ENCODE data around the gene ATG5.

Gene ATG5

DNA sequence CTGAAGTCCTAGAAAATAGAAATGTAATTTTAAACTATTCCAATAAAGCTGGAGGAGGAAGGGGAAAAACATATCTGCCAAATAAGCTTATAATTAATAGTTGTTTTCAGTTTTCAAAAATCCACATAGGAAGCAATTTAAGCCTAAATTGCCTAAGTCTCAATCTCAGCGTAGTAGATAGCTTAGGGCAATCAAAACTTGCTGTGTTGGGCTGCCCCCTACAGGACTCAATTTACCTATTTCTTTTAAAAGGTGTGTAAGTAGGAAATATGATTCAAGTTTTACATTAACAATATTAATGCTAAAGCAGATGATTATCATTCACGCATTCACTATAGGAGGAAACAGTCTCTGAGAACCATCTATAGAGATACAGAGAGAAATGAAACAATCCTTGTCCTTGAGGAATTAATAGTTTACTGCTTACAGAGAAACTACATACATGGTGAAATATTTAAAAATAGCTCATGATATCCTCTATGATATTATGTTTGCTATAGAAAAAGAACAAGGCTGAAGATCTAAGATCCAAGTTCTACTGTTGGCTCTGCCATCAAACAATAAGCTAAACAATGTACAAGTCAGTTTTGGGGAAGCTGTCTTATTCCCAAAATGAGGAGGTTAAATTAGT lies 102.1 kb downstream of the ATG5 start:
- peak; percentile 46 for DNase-seq (ENCODE audit: low read depth, low spot score)

DNA sequence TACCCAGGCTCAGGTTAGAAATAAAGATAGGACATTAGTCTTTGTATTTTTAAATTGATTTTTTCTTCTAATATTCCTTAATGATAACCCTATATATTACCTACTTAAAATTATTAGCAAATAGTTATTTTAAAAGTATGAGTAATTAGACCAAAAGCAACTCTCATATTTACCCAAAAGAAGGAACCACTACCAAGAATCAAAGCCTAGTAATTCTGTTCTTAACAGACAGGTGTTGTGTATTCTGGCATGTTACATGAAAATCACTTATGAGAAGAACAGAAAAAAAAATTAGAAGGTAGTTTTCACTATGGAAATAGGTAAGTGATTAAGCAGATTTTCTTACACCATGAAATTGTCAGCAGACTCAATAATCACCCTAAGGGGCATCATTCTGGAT lies 105.1 kb downstream of the ATG5 start:
- no peak for DNase-seq (ENCODE audit: low read depth, low spot score)

DNA sequence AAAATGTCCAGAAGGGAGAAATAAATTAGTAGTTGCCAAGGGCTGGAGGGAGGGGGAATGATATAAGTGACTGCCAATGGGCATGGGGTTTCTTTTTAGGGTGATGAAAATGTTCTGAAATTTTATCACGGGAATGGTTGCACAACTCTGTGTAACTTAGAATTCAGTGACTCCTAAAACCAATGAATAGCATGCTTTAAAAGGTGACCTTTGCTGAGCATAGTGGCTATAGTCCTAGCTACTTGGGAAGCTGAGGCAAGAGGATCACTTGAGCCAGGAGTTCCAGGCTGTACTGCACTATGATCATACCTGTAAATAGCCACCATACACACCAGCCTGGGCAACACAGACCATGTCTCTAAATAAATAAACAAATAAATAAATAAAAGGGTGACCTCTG lies 109.0 kb downstream of the ATG5 start:
- DNase-seq (ENCODE audit: low read depth, low spot score), result no peak

DNA sequence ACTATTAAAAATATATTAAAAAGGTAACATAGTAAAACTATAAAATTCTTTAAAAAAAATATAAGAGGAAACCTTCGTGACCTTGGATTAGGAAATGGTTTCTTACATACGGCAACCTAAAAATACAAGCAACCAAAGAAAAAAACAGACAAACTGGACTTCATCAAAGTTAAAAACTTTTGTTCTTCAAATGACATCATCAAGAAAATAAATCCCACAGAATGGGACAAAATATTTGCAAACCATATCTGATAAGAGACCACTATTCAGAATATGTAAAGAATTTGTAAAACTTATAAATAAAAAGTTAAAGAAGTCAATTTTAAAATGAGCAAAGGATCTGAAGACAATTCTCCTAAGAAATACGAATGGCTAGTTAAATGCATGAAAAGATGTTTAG lies 110.0 kb downstream of the ATG5 start:
- no peak for DNase-seq (ENCODE audit: low read depth, low spot score)

DNA sequence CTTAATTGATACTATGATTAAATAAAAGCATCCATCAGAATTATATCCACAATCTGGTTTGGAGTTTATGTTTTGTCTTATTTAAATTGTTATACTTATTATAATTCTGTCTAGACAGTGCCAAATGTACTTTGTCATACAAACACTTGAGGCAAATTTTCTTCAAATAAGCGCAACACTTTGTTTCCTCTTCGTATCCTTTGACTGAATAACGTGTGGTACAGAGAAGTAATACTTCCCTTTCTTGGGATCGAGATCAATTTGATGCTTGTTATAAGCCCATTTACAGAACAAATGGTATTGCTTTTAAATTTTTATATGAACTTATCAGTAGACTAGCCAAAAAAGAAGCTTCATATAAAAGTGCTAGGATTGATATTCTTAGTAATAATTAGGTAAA lies 111.0 kb downstream of the ATG5 start:
- no peak for DNase-seq (ENCODE audit: low read depth, low spot score)

DNA sequence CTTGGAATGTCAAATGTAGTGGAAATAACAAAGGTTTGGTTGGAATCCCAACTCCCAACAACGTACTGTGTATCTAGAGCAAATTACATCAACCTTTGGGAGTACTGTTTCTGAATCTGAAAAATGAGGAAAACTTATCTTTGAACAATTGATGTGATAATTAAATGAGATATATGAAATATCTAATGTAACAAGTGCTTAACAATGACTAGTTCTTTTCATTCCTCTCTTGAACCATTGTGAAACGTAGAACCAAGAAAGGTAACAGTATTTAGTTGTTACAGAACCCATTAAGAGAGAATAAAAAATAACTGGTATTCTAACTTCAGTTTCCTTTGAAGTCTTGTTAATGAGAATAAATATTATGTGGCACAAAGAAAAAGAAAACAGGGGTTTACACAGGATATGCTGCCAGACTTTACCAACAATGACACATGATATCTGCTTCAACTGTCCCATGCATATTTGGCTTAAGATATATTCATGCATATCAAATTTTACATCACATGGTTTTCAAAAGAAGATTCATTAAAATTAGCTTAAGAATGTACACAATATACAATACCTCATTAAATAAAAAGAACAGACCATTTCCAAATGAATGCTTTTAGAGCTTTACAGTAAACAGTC lies 111.8 kb downstream of the ATG5 start:
- DNase-seq (ENCODE audit: low read depth, low spot score), result no peak

DNA sequence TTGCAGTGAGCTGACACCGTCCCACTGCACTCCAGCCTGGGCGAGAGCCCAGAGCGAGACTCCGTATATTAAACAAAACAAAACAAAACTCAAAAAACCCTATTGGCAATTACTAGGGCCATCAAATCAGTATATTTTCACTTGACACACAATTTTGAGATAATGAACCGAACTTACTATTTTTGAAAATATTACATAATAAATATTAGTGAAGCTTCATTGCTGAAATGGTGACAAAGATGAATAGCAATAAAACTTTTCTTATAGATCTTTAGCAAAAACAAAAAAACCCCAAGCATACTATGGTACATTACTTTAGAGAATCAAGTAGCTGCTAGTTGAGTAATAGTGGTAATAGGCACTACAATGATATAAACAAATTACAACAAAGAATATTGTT lies 113.0 kb downstream of the ATG5 start:
- no peak for DNase-seq (ENCODE audit: low read depth, low spot score)

DNA sequence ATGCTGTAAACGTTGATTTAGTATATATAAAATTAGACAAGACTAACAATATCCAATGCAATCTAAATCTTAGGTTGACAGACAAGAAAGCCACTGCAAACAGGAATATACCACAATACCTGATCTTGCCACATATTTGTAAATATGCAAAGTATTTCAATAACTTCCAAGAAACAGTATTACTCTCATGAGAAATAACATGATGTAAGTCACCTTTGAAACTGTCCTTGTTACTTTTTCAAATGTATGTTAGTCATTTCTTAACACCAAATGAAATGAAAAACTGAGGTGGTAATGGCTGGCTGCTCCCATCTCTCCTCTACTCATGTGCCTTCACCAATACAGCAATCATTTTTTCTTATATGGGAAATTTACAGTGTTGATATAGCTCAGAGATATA lies 118.7 kb downstream of the ATG5 start:
- no peak for DNase-seq (ENCODE audit: low read depth, low spot score)

DNA sequence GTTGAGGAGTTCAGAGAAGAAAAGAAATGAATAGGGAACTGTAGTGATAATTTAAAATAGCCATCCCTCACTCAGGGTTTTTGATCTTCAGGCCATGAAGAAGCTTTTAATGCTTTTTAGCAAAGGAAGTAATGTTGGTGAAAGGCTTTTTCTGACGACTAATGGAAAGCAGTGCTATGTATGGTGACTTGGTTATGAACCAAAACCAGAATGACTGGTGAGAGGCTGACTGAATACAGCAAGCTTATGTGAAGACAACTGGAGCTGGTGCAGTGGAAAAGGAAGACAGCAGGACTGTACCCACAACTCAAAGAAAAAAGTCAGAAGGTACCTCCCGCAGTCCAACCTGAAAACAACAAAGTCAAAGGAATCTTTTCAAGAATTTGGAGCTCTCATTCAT lies 120.6 kb downstream of the ATG5 start:
- no peak for DNase-seq (ENCODE audit: low read depth, low spot score)

DNA sequence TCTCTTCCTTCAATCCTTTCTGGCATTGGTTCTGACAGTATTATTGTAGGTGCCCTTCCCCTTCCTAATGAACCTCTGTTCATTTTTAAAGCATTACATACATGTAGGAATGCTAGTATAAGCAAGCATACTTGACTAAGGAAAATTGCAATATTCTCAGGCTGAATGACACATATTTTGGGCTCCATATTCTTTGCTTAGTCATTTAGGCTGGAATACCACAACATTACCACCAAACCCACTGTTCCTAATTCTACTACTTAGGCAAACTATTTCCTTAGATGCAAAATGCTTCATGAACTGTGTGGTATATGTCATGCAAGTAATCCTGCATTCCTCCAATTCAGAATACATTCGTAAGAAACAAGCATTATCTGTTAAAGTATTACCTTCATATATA lies 125.6 kb downstream of the ATG5 start:
- DNase-seq (ENCODE audit: low read depth, low spot score), result no peak

DNA sequence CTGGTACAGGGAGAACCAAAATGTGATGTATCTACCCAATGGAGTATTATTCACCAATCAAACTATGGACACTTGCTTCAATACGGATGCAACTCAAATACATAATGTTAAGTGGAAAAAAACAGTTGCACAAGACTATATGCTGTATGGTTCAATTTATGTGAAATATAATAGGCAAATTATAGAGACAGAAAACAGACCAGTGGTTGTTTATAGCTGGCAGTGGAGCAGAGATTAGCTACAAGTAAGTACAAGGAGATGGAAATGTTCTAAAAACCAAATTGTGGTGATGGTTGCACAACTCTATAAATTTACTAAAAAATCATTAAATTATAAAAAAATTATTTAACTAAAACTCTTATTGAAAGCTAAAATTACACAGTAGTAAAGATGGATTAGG lies 126.2 kb downstream of the ATG5 start:
- no peak for DNase-seq (ENCODE audit: low read depth, low spot score)

DNA sequence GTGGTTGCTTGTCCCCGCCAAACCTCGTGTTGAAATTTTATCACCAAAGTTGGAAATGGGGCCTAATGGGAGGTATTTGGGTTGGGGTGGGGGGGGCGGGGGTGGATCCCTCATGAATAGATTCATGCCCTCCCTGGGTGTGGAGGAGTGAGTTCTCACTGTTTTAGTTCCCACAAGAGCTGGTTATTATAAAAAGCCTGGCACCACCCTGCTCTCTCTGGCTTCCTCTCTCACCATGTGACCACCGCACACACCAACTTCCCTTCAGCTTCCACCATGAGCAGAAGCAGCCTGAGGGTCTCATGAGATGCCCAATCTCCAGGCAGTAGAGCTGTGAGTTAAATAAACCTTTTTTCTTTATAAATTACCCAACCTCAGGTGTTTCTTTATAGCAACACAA lies 128.1 kb downstream of the ATG5 start:
- no peak for DNase-seq (ENCODE audit: low read depth, low spot score)

DNA sequence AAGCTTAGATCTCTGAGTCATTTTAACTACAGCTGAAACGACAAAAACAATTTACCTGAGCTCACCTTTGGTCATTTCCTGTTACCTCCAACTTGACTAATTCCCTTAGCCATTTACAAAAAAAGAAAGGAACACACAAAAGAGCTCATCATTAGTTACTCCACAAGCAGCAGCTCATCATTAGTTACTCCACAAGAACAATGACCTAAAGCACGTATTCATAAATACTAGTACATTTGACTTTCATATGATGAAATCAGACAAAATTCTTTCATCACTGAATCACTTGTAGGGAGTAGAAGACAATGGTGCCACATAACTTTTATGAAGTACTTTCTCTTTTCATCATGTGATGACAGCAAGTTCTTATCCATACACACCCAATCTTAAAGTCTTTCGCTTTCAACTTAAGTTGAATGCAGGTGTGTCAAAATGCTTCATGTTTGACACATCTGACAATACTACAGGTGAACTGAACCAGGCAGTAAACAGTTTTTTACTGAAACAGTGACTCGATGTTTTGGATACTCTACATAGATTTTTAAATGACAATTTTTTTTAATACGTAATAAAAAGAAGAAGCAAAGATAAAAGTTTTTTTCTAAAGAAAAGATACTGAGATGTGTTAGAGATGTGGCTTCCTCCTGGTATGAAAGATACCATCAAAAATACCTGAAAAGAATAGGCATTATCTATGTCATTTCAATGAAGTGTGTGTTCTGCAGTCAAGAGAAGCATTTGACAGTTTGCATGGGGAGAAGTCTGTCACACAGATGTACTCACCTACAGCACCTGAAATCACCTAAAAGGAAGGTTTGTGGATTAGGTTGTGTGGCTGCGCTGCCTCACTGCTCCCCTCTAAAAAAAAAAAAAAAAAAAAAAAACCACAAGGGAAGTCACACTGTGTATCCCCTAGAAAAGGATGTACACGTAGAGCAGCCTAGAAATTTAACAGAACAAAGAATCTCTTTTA lies 130.3 kb downstream of the ATG5 start:
- no peak for DNase-seq (ENCODE audit: low read depth, low spot score)

DNA sequence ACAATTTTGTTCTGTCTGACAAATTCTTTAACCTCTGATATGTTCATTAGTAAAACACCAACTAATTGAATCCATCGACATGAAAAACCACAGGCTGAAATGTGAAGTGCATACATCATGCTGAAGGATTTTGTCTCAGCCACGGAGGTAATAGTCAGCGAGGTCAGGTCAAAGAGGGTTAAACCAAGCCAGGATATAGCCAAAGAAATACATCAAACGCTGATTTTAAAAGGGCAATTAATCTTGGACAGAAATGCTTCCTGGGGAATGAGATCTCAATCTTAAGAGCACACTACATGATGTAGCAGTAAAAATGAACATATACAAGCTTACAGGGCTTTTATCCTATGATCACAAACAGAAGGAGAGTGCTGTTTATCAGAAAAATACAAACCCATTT lies 132.7 kb downstream of the ATG5 start:
- no peak for DNase-seq (ENCODE audit: low read depth, low spot score)

DNA sequence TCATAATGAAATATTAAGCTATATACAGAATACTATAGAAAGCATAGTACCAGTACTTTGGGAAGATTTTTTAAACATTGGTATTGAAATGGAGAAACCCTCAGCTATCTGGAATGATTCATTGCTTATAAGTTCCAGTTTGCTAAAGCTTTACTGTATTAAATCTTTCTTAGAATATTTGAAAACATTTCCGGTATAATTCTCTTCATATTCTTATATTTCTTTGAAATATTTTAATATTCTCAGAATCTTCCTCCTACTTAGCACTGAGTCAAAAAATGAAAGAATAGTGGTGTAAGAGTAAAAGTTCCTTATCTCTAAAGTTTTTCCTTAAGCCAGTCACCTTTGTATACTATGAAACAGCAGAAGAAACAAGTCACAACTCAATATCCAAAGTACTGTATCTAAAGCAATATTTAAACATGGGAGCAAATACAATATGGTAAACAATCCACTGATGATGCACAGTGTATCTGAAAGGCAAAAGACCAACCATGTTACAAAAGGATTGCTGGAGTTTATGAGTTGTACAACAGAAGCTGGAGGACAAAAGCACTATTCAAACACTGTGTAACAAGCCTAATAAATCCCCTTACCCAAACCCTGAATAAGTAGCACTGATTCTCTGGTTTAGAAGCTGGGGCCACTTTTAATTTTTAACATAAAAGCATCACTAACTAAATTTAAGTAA lies 137.3 kb downstream of the ATG5 start:
- no peak for DNase-seq (ENCODE audit: low read depth, low spot score)

DNA sequence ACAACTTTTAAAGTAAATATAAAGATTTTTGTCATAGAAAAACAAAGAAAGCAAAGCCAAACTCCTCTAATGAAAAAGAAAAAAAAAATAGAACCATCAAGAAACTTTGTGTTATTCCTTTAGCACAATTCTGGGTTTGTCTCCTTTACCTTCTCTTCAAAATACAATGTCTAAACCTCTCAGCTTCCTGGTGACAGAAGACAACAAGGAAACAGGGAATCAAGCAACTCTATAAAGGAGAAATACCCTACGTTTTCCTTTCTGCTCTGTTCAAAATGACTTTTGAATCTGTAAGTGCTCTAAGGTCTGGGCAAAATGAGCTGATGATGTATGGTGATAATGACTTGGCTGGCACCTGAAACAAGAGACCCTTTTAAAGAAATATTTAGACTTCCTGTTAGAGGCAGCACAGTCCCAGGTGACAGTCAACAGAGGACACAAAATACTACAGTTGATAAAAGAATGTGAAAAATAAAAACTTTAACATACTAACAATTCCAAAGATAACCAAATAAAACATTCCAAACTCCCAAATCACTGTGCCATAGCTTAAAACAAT lies 138.1 kb downstream of the ATG5 start:
- no peak for DNase-seq (ENCODE audit: low read depth, low spot score)

DNA sequence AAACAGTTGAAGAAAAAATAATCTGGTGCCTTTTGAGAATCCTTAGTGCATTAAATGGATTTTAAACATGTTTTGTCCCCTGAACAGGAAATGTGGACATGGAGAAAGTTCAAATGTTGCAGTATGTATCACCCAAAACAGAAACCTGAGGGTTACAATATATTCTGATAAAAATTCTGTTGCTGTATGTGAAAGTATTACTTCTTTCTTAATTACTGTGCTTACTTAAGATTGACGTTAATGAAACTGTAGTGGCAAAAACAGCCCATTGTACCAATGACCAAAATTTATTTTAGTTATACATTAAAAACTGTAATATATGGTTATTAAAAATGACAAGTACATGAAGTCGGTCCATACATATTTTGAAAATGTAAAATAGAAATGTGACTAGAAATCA lies 138.8 kb downstream of the ATG5 start:
- no peak for DNase-seq (ENCODE audit: low read depth, low spot score)

DNA sequence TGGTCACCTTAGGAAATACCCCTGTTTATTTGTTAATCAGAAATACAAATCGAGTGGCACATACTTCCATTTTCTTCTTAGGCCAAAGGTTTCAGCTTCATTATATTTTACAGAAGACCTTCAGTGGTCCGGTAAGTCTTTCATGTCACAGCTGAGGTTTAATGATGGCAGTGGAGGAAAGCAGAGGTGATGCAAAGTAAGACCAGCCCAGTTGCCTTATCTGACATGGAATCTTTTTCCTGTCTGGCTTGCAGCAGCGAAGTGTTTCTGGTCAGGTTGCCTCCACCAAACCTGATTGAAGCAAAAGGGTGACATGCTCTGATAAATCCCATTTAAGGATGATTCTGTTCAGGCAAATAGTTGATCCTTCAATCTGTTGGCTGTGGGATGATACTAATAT lies 139.4 kb downstream of the ATG5 start:
- no peak for DNase-seq (ENCODE audit: low read depth, low spot score)

DNA sequence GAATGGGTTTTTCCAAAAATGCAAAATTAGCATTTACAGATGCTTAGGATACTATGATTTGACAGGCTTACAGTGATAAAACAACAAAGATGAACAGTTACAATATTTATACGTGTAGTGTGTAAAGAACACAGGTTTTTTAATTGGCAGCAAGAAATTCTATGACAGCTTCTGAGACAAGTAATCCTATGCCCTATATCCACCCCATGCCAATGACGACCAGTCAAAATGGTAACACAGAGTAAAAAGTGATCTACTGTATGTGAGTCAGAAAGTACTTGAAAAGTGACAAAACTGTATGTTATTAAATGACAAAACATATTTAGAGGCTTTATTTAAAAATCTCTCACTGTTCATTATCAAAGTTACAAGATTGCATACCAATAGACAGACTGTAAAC lies 139.9 kb downstream of the ATG5 start:
- no peak for DNase-seq (ENCODE audit: low read depth, low spot score)

DNA sequence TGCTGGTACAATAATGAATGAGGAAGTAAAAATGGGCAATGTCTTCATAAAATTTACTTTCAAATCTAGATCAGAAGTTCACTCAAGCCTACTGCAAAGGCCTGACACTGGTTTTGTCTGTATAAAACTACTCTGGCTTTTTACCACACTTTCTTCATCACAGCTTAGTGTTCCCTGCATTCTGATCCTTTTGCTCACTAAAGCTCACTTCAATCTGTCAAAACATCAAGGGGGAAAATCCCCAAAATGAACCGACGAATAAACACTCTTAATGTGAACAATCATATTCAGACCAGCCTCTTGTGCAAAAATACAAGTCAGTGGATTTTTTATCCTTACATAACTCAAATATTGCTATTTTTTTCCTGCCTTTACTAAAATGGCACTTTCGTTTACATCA lies 140.9 kb downstream of the ATG5 start:
- no peak for DNase-seq (ENCODE audit: low read depth, low spot score)

DNA sequence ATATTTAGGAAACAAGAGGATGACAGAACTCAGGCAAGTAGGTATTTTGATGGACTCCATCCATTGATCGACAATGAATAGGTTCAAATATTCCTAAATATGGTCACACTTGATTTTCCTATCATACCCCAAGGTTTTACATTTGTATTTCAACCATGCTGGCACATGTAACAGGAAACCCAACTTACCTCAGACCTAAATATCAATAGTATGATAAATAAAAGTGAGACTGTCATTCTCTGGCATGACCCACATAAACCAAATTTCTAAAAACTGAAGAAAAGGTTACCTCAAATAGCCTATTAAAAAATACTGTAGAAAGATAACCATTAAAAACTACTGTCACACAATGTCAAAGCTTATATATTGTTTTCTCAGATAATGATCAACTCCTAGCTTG lies 142.1 kb downstream of the ATG5 start:
- no peak for DNase-seq (ENCODE audit: low read depth, low spot score)

DNA sequence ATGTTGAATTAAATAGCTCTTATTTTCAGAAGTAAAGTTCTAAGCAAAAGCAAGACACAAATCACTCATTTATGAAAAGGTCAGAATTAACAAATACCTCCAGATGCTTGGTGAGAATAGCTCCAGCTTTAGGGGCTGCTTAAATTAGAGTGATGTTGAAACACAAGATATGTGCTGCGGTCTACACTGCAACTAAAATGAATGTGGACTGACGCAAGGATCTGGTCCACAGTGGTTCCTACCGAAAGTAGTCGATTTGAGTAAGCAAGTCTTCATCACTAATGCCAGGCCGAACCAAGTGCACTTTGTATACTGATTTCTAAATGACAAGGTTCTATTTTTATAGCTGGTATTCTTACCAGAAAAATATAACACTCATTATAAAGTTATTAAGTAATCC lies 143.1 kb downstream of the ATG5 start:
- DNase-seq (ENCODE audit: low read depth, low spot score), result no peak
